Activated CD8-positive, alpha-beta T cell treated with anti-CD3 and anti-CD28 coated beads for 36 hours (primary cell): ENCODE measurements around the gene KANTR. TPM values are rescaled to one million over a fixed set of nuclear protein-coding genes. Genes with fewer than 3 reads are reported as not detected.

ENCODE experiments used
- ATAC-seq: fragments of 200-7000 bp; cut with Tn5 transposase; one replicate; pipeline ENCODE4 v1.10.0; 2021; ENCODE audit warnings: mild to moderate bottlenecking, moderate library complexity
- CTCF ChIA-PET: fragments of 350-600 bp; sonication (Branson Sonifier 250); formaldehyde crosslinking; loops from one replicate; lab custom pipeline; 2021; ENCODE audit warnings: antibody characterized with exemption; lab: Charles Lee
- POLR2A ChIA-PET: fragments of 350-600 bp; sonication (Branson Sonifier 250); formaldehyde crosslinking; loops from one replicate; lab custom pipeline; 2021; ENCODE audit warnings: antibody characterized with exemption; lab: Charles Lee
- DNase-seq: peaks from one replicate; pipeline ENCODE4 v3.0.0-alpha.2; 2020
- H3K27ac Mint-ChIP-seq: one replicate; pipeline ENCODE4 v1.8.0; 2021; ENCODE audit warnings: mild to moderate bottlenecking, mixed read lengths
- H3K27me3 Mint-ChIP-seq: one replicate; pipeline ENCODE4 v1.8.0; 2021; ENCODE audit warnings: mixed read lengths
- H3K36me3 Mint-ChIP-seq: one replicate; pipeline ENCODE4 v1.8.0; 2021; ENCODE audit warnings: low read depth, mixed read lengths
- H3K4me1 Mint-ChIP-seq: one replicate; pipeline ENCODE4 v1.8.0; 2021; ENCODE audit warnings: low read depth, mixed read lengths
- H3K4me3 Mint-ChIP-seq: one replicate; pipeline ENCODE4 v1.8.0; 2021; ENCODE audit warnings: mild to moderate bottlenecking, moderate library complexity, mixed read lengths
- H3K9me3 Mint-ChIP-seq: one replicate; pipeline ENCODE4 v1.8.0; 2021; ENCODE audit warnings: mixed read lengths
- CTCF ChIP-seq: fragments of 200-600 bp; IDR thresholded peaks from one replicate; pipeline ENCODE4 v1.8.0; 2022; ENCODE audit warnings: antibody characterized with exemption, mild to moderate bottlenecking
- intact Hi-C: fragments of 100-400 bp; cut with micrococcal nuclease; formaldehyde crosslinking; loops from one replicate; pipeline ENCODE4 v1.10.0; 2022
- total RNA-seq, 2 experiments: library from RNA; stranded (reverse); gene quantifications; one replicate each; pipeline ENCODE4 v1.2.3, GENCODE V29; 2021

KANTR gene
- total RNA-seq, 2 experiments from 2014 or later, result 11.1 to 11.7 TPM

- no peaks in the 10 kb centered on the region for H3K4me1 Mint-ChIP-seq
- TF ChIP-seq CTCF, result no peak
- intact Hi-C loops, result no loop called here
- ChIA-PET CTCF (no interaction called here), POLR2A (no interaction called here)
- no peak for DNase-seq
- no peak for ATAC-seq
- no peaks in the 10 kb centered on the region for H3K9me3 Mint-ChIP-seq
- H3K27me3 Mint-ChIP-seq, result no peaks in the 10 kb centered on the region
- H3K4me3 Mint-ChIP-seq, result no peak overlapping the region
- no peak overlapping the region for H3K27ac Mint-ChIP-seq
- H3K36me3 Mint-ChIP-seq, result peaks cover 4% of the 10 kb centered on the region
These were observed 39.5 kb downstream of the KANTR start for GRCh38 chrX:53133400-53133799.

- CTCF ChIA-PET, result no interaction called here
- TF ChIP-seq CTCF, result no peak
- no peak overlapping the region for H3K27ac Mint-ChIP-seq
These were observed 41.6 kb downstream of the KANTR start for GRCh38 chrX:53135581-53135980.

GRCh38 chrX:53153581-53153980 is 59.6 kb downstream of the KANTR start:
- Mint-ChIP-seq H3K9me3 (no peaks in the 10 kb centered on the region), H3K27ac (no peak overlapping the region), H3K27me3 (no peaks in the 10 kb centered on the region), H3K4me3 (no peak overlapping the region), H3K4me1 (no peaks in the 10 kb centered on the region), H3K36me3 (no peaks in the 10 kb centered on the region)
- ATAC-seq (no peak), DNase-seq (no peak)
- TF ChIP-seq CTCF, result no peak
- ChIA-PET CTCF (no interaction called here), POLR2A (no interaction called here)
- intact Hi-C loops, result no loop called here

More at GRCh38 chrX:53135581-53135980, 41.6 kb downstream of the KANTR start:
- ATAC-seq (no peak), DNase-seq (no peak)
- Mint-ChIP-seq H3K36me3 (peaks cover 4% of the 10 kb centered on the region), H3K4me1 (no peaks in the 10 kb centered on the region), H3K9me3 (no peaks in the 10 kb centered on the region), H3K4me3 (no peak overlapping the region), H3K27me3 (no peaks in the 10 kb centered on the region)
- intact Hi-C loops, result no loop called here
- POLR2A ChIA-PET, result no interaction called here

- H3K4me3 Mint-ChIP-seq, result no peak overlapping the region
- intact Hi-C loops, result no loop called here
- no peaks in the 10 kb centered on the region for H3K4me1 Mint-ChIP-seq
- no peak for TF ChIP-seq CTCF
- DNase-seq (no peak), ATAC-seq (no peak)
- no peak overlapping the region for H3K27ac Mint-ChIP-seq
- H3K27me3 Mint-ChIP-seq, result no peaks in the 10 kb centered on the region
- H3K36me3 Mint-ChIP-seq, result no peaks in the 10 kb centered on the region
- CTCF ChIA-PET, result no interaction called here
- POLR2A ChIA-PET, result no interaction called here
- no peaks in the 10 kb centered on the region for H3K9me3 Mint-ChIP-seq
These were observed 61.7 kb downstream of the KANTR start for GRCh38 chrX:53155512-53156206.

- Mint-ChIP-seq H3K9me3 (no peaks in the 10 kb centered on the region), H3K36me3 (no peaks in the 10 kb centered on the region), H3K27ac (no peak overlapping the region), H3K4me3 (no peak overlapping the region), H3K4me1 (no peaks in the 10 kb centered on the region), H3K27me3 (no peaks in the 10 kb centered on the region)
- DNase-seq (no peak), ATAC-seq (no peak)
- TF ChIP-seq CTCF, result no peak
- CTCF ChIA-PET, result no interaction called here
- POLR2A ChIA-PET, result no interaction called here
- intact Hi-C loops, result no loop called here
These were observed 62.3 kb downstream of the KANTR start for GRCh38 chrX:53156207-53156596.
